Trophoblast cell (in vitro differentiated cells and primary cell): Measurements from ENCODE around the gene EVL. TPM values are rescaled to one million over a fixed set of nuclear protein-coding genes. Genes with fewer than 3 reads are reported as not detected.

Experiments used
- DNase-seq, 2 donors: peaks; one replicate each; pipeline ENCODE4 v3.0.0-alpha.2; 2016
- H2AFZ ChIP-seq: 2 replicates; pipeline ENCODE4 v1.6.1; 2013; ENCODE audit warnings: low read length, moderate library complexity, mild to moderate bottlenecking; ENCODE audit not compliant: insufficient read depth, poor library complexity
- H2AK5ac ChIP-seq: 2 replicates; pipeline ENCODE4 v1.6.1; 2013; ENCODE audit warnings: mild to moderate bottlenecking, low read length
- H2BK120ac ChIP-seq: 2 replicates; pipeline ENCODE4 v1.6.1; 2013; ENCODE audit warnings: low read length, mild to moderate bottlenecking, moderate library complexity; ENCODE audit not compliant: insufficient read depth, poor library complexity
- H2BK12ac ChIP-seq: 2 replicates; pipeline ENCODE4 v1.6.1; 2013; ENCODE audit warnings: mild to moderate bottlenecking, low read length, moderate library complexity
- H2BK5ac ChIP-seq: 2 replicates; pipeline ENCODE4 v1.6.1; 2013; ENCODE audit warnings: low read length, low read depth, moderate library complexity, mild to moderate bottlenecking; ENCODE audit not compliant: poor library complexity
- H3K14ac ChIP-seq: 2 replicates; pipeline ENCODE4 v1.6.1; 2013; ENCODE audit warnings: mild to moderate bottlenecking, low read length
- H3K18ac ChIP-seq: 2 replicates; pipeline ENCODE4 v1.6.1; 2013; ENCODE audit warnings: mild to moderate bottlenecking, low read length
- H3K23ac ChIP-seq: 2 replicates; pipeline ENCODE4 v1.6.1; 2013; ENCODE audit warnings: low read length
- H3K27ac ChIP-seq: 2 replicates; pipeline ENCODE4 v1.5.1; 2013; ENCODE audit warnings: low read depth, mild to moderate bottlenecking, inconsistent platforms, low read length, moderate library complexity
- H3K27me3 ChIP-seq: 2 replicates; pipeline ENCODE4 v1.6.1; 2013; ENCODE audit warnings: inconsistent platforms, mild to moderate bottlenecking, low read length, moderate library complexity; ENCODE audit not compliant: insufficient read depth
- H3K36me3 ChIP-seq, 2 experiments: 1 replicate in 1 of 2; 2 replicates in 1 of 2; pipeline ENCODE4 v1.6.1; 2013; ENCODE audit warnings: low read length in 2 of 2, mild to moderate bottlenecking in 2 of 2, moderate library complexity in 1 of 2; ENCODE audit not compliant: insufficient read depth in 2 of 2, control insufficient read depth in 1 of 2
- H3K4ac ChIP-seq: 2 replicates; pipeline ENCODE4 v1.6.1; 2013; ENCODE audit warnings: low read depth, mild to moderate bottlenecking, low read length, moderate library complexity
- H3K4me1 ChIP-seq, 2 experiments: 1 replicate in 1 of 2; 2 replicates in 1 of 2; pipeline ENCODE4 v1.6.1; 2013; ENCODE audit warnings: low read length in 2 of 2, mild to moderate bottlenecking in 2 of 2, moderate library complexity in 1 of 2; ENCODE audit not compliant: insufficient read depth in 2 of 2, control insufficient read depth in 1 of 2
- H3K4me2 ChIP-seq: 2 replicates; pipeline ENCODE4 v1.6.1; 2013; ENCODE audit warnings: inconsistent platforms, mild to moderate bottlenecking, low read length, moderate library complexity
- H3K4me3 ChIP-seq: 2 replicates; pipeline ENCODE4 v1.5.1; 2013; ENCODE audit warnings: mild to moderate bottlenecking, low read depth, low read length, inconsistent platforms
- H3K79me1 ChIP-seq: one replicate; pipeline ENCODE4 v1.6.1; 2013; ENCODE audit warnings: low read length
- H3K79me2 ChIP-seq: 2 replicates; pipeline ENCODE4 v1.6.1; 2013; ENCODE audit warnings: low read length, mild to moderate bottlenecking; ENCODE audit not compliant: control insufficient read depth, insufficient read depth, poor library complexity
- H3K9ac ChIP-seq: 2 replicates; pipeline ENCODE4 v1.6.1; 2013; ENCODE audit warnings: mild to moderate bottlenecking, low read length
- H3K9me3 ChIP-seq: 2 replicates; pipeline ENCODE4 v1.6.1; 2013; ENCODE audit warnings: low read depth, mild to moderate bottlenecking, control low read depth, inconsistent platforms, low read length; ENCODE audit not compliant: insufficient read depth
- H4K12ac ChIP-seq: 2 replicates; pipeline ENCODE4 v1.6.1; 2013; ENCODE audit warnings: low read depth, mild to moderate bottlenecking, low read length, moderate library complexity
- H4K8ac ChIP-seq: 2 replicates; pipeline ENCODE4 v1.6.1; 2013; ENCODE audit warnings: low read depth, mild to moderate bottlenecking, low read length, moderate library complexity
- H4K91ac ChIP-seq: one replicate; pipeline ENCODE4 v1.6.1; 2013; ENCODE audit warnings: low read depth, mild to moderate bottlenecking, low read length, moderate library complexity
- WGBS: extraction: QIAGEN DNeasy Blood & Tissue Kit; methylation state at CpG from one replicate; pipeline ENCODE4 v1.1.7; 2013; ENCODE audit warnings: missing lambda C conversion rate; ENCODE audit not compliant: insufficient read length, insufficient coverage; ENCODE audit errors: extremely low coverage; 5-methylcytosine and 5-hydroxymethylcytosine counted together
- polyA plus RNA-seq: library from polyadenylated mRNA; stranded (reverse); fragments of 200-250 nt; gene quantifications from 2 replicates; pipeline ENCODE4 v1.2.3, GENCODE V29; 2013

Gene EVL, protein sequence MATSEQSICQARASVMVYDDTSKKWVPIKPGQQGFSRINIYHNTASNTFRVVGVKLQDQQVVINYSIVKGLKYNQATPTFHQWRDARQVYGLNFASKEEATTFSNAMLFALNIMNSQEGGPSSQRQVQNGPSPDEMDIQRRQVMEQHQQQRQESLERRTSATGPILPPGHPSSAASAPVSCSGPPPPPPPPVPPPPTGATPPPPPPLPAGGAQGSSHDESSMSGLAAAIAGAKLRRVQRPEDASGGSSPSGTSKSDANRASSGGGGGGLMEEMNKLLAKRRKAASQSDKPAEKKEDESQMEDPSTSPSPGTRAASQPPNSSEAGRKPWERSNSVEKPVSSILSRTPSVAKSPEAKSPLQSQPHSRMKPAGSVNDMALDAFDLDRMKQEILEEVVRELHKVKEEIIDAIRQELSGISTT
- polyA plus RNA-seq, result 31.4 and 32.7 TPM in 2 replicates

DNA sequence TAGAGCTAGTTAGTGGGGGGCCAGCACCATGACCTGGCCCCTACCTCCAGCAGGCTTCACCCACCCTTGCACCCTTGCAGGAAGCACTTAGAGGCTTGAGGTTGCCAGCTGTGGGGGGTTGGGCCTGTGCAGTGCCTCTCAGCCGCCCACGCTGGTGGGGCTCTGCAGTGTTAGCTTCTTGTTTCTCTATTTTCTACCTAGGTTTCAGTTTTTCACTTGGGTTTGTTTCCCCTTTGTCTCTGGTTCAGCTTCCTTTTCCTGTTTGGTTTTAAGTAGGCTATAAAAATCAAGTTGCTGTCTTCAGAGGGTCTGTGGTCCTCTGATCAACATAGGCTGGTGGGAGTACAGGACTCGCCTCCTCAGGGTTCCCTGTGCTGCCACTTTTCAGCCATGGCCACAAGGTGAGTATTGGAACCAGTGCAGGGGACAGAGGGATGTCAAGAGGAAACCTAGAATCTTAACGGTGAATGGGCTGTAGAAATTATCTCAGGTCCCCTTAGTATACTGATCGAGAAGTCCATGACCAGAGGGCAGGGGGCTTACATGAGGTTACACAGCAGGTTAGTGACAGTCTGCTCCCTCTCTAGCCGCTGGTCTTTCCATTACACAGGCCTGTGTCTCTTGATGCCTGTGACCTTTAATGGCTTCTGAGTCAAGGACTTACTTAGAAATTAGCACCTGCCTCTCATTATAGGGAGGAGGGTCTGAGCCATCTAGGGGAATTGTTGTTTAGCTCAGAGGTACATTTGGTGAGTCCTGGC lies at the start of gene EVL:
Gene EVL (plus strand): TSS at position 312 of the 761 bp plus-strand sequence. CDS start 79 bp downstream, at position 391.
- H4K91ac ChIP-seq, result peak within 1 kb of the TSS; percentile 50
- H3K18ac ChIP-seq, result no peak within 1 kb of the TSS
- peak within 1 kb of the TSS; percentile 40 for H3K14ac ChIP-seq
- no peak within 1 kb of the TSS for H2BK5ac ChIP-seq
- no peak within 1 kb of the TSS for H3K9ac ChIP-seq
- H3K27ac ChIP-seq, result no peak within 1 kb of the TSS
- no CpG with 5 or more reads among the region's 6 CpGs for whole genome bisulfite sequencing
- H3K36me3 ChIP-seq, result no peaks in the 10 kb centered on the region
- H3K27me3 ChIP-seq, result no peaks in the 10 kb centered on the region
- no peak for DNase-seq
- peaks cover 2% of the 10 kb centered on the region for H3K9me3 ChIP-seq
- H3K79me2 ChIP-seq, result no peaks in the 10 kb centered on the region
- peaks cover 13 to 22% of the 10 kb centered on the region in 2 experiments for H3K4me1 ChIP-seq
- no peak within 1 kb of the TSS for H3K4me3 ChIP-seq
- H2AK5ac ChIP-seq, result no peak within 1 kb of the TSS
- no peak within 1 kb of the TSS for H3K23ac ChIP-seq
- no peak within 1 kb of the TSS for H4K8ac ChIP-seq
- H4K12ac ChIP-seq, result no peak within 1 kb of the TSS
- H2BK12ac ChIP-seq, result no peak within 1 kb of the TSS
- H3K79me1 ChIP-seq, result peaks cover 2% of the 10 kb centered on the region
- H3K4me2 ChIP-seq, result no peak within 1 kb of the TSS
- H2AFZ ChIP-seq, result no peak within 1 kb of the TSS
- H3K4ac ChIP-seq, result no peak within 1 kb of the TSS
- no peak within 1 kb of the TSS for H2BK120ac ChIP-seq

DNA sequence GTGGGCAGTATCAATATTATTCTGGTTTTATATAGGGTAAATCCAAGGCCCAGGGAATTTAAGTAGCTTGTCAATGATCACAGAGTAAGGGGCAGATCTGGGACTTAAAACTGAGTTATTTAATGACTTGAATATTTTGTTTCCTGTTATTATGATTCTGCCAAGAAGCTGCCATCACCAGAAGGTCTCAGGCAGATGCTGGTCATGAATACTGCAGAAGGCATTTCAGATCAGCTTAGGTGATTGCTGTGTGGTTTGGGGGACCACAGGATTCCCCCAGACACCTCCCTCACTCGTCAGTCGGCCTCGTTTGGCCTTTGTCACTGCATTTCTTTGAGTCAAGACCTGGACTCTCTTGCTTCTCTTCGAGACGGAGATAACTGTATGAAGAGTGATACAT lies 47.7 kb upstream of the EVL start:
- H4K12ac ChIP-seq, result no peak overlapping the region
- no peak overlapping the region for H4K91ac ChIP-seq
- DNase-seq, result no peak
- H3K27ac ChIP-seq, result no peak overlapping the region
- H3K14ac ChIP-seq, result no peak overlapping the region
- no peak overlapping the region for H3K23ac ChIP-seq
- H3K27me3 ChIP-seq, result no peaks in the 10 kb centered on the region
- H3K4ac ChIP-seq, result no peak overlapping the region
- H3K9ac ChIP-seq, result no peak overlapping the region
- no peaks in the 10 kb centered on the region for H3K36me3 ChIP-seq
- no peak overlapping the region for H2BK5ac ChIP-seq
- no CpG with 5 or more reads among the region's 5 CpGs for WGBS
- no peak overlapping the region for H3K4me3 ChIP-seq
- no peak overlapping the region for H2AK5ac ChIP-seq
- H2AFZ ChIP-seq, result no peak overlapping the region
- peaks cover 2% of the 10 kb centered on the region for H3K79me1 ChIP-seq
- no peak overlapping the region for H3K4me2 ChIP-seq
- no peak overlapping the region for H2BK12ac ChIP-seq
- H3K79me2 ChIP-seq, result no peaks in the 10 kb centered on the region
- H2BK120ac ChIP-seq, result no peak overlapping the region
- H4K8ac ChIP-seq, result no peak overlapping the region
- H3K18ac ChIP-seq, result no peak overlapping the region
- peaks cover 10 to 13% of the 10 kb centered on the region in 2 experiments for H3K4me1 ChIP-seq
- no peaks in the 10 kb centered on the region for H3K9me3 ChIP-seq

DNA sequence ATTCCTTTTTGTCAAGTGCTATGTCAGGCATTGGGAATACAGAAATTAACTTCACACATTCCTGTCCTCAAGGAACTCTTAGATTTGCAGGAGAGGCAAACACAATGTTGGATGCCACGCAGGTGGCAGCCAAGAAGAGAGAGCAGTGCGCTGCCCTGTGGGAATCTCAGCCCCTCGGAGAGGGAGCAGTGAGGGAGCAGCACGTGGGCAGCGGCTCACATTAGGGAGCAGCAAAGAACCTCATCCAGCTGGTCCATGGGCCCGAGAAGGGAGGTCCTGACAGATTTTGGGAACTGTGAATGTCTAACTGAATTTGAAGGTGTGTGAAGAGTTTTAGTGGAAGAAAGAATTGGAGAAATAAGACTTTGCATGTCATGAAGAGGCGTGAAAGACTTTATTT lies 47.2 kb upstream of the EVL start:
- H4K91ac ChIP-seq, result no peak overlapping the region
- 100% methylated on average over 1 of the region's 7 CpGs for WGBS

DNA sequence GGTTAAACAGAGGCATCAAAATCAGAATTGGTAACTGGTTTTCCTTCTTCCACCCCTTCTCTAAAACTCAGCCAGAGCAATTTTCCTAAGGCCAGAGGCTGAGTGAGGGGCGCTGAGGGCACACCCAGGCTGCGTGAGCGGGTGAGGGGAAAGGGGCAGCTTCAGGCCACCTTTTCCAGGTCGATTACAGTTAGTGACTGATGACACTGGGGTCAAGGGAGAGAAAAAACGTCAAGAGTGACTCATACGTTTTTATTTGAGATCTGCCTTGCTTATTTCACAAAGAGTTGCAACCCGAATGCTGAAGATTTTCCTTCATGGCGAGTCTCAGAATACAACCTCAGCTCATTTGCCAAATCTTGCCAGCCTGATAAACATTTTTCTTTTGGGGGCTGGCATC lies 46.7 kb upstream of the EVL start:
- H3K79me1 ChIP-seq, result peaks cover 2% of the 10 kb centered on the region
- H3K27ac ChIP-seq, result no peak overlapping the region
- no peak overlapping the region for H2BK12ac ChIP-seq
- no CpG with 5 or more reads among the region's 8 CpGs for WGBS
- H2AK5ac ChIP-seq, result no peak overlapping the region
- H3K4me2 ChIP-seq, result no peak overlapping the region
- H2AFZ ChIP-seq, result no peak overlapping the region
- no peak overlapping the region for H4K8ac ChIP-seq
- H3K4me1 ChIP-seq, result peaks cover 10 to 13% of the 10 kb centered on the region in 2 experiments
- H2BK120ac ChIP-seq, result no peak overlapping the region
- H3K9ac ChIP-seq, result no peak overlapping the region
- no peaks in the 10 kb centered on the region for H3K27me3 ChIP-seq
- H3K23ac ChIP-seq, result no peak overlapping the region
- H4K12ac ChIP-seq, result no peak overlapping the region
- H3K4me3 ChIP-seq, result no peak overlapping the region
- no peaks in the 10 kb centered on the region for H3K79me2 ChIP-seq
- no peaks in the 10 kb centered on the region for H3K9me3 ChIP-seq
- H3K4ac ChIP-seq, result no peak overlapping the region
- no peak overlapping the region for H2BK5ac ChIP-seq
- no peaks in the 10 kb centered on the region for H3K36me3 ChIP-seq
- no peak overlapping the region for H4K91ac ChIP-seq
- no peak overlapping the region for H3K14ac ChIP-seq
- peak in 1 of 2 donors; percentile 24 for DNase-seq
- no peak overlapping the region for H3K18ac ChIP-seq

More for the DNA sequence above, 47.2 kb upstream of the EVL start:
- Histone ChIP-seq H4K8ac (no peak overlapping the region), H3K4me2 (no peak overlapping the region), H3K79me2 (no peaks in the 10 kb centered on the region), H3K23ac (no peak overlapping the region), H3K4me3 (no peak overlapping the region), H3K4ac (no peak overlapping the region), H3K79me1 (peaks cover 2% of the 10 kb centered on the region), H3K9me3 (no peaks in the 10 kb centered on the region), H2AK5ac (no peak overlapping the region), H2BK12ac (no peak overlapping the region), H3K18ac (no peak overlapping the region), H3K14ac (no peak overlapping the region), H2BK5ac (no peak overlapping the region), H3K36me3 (no peaks in the 10 kb centered on the region), H3K9ac (no peak overlapping the region), H3K27me3 (no peaks in the 10 kb centered on the region), H3K27ac (no peak overlapping the region), H3K4me1 (peaks cover 10 to 13% of the 10 kb centered on the region in 2 experiments), H2AFZ (no peak overlapping the region), H2BK120ac (no peak overlapping the region), H4K12ac (no peak overlapping the region)
- no peak for DNase-seq
